Measurements from ENCODE around the gene ST3GAL6. TPM values are rescaled to one million over a fixed set of nuclear protein-coding genes. Genes with fewer than 3 reads are reported as not detected.

The ST3GAL6 gene
- polyA plus RNA-seq, 3 donors = 21.0 to 49.5 (median 22.8) TPM

DNA sequence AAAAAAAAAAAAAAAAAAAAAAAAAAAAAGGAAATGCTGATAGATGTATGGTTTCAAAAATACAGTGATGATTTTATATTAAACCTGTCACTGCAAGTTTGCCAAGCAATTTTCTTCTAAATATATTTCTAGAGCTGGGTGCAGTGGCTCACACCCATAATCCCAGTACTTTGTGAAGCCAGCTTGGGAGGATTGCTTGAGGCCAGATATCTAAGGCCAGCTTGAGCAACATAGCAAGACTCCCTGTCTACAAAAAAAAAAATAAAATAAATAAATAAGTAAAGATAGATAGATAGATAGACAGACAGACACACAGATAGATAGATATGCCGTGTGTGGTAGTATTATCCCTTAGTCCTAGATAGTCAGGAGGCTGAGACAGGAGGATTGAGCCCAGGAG lies 41.4 kb upstream of the ST3GAL6 start:
- Histone ChIP-seq H3K79me2 (ENCODE audit: insufficient read depth, low read length) (no peaks in the 10 kb centered on the region), H3K4me3 (replicated peaks in 1 of 3; ENCODE audit: low read depth in 2 of 3, low read length in 3 of 3) (no peak overlapping the region), H2AFZ (ENCODE audit: insufficient read depth, low read depth, low read length, poor library complexity, severe bottlenecking) (no peak overlapping the region), H3K4me1 (ENCODE audit: control insufficient read depth in 1 of 2, insufficient read depth in 2 of 2, low read length in 2 of 2) (no peaks in the 10 kb centered on the region), H3K27me3 (ENCODE audit: control insufficient read depth in 2 of 2, insufficient read depth in 2 of 2, low read length in 2 of 2) (no peaks in the 10 kb centered on the region), H3K4me2 (replicated peaks; ENCODE audit: extremely low read depth, low read length, poor library complexity, severe bottlenecking) (no peak overlapping the region), H3K9me3 (replicated peaks in 1 of 2; ENCODE audit: control insufficient read depth in 1 of 2, insufficient read depth in 1 of 2, low read length in 2 of 2) (no peaks in the 10 kb centered on the region), H4K20me1 (ENCODE audit: insufficient read depth, low read length) (no peaks in the 10 kb centered on the region), H3K9ac (ENCODE audit: insufficient read depth, low read length, poor library complexity, severe bottlenecking) (no peak overlapping the region), H3K27ac (ENCODE audit: low read depth in 1 of 2, low read length in 2 of 2) (no peak overlapping the region), H3K36me3 (replicated peaks in 1 of 2; ENCODE audit: control insufficient read depth in 1 of 2, insufficient read depth in 2 of 2, low read length in 2 of 2) (no peaks in the 10 kb centered on the region)
- Mint-ChIP-seq H3K9me3 (peaks cover 0 to 1% (median 0%) of the 10 kb centered on the region in 7 donors), H3K27ac (no peak overlapping the region), H3K4me3 (no peak overlapping the region), H3K4me1 (peaks cover 7% of the 10 kb centered on the region), H3K36me3 (no peaks in the 10 kb centered on the region), H3K27me3 (ENCODE audit: low read depth in 3 of 3) (peaks cover 0 to 14% (median 0%) of the 10 kb centered on the region in 3 donors)
- no peak for DNase-seq
- intact Hi-C loops (cut with micrococcal nuclease) = no loop called here
- TF ChIP-seq, protein P1, sequence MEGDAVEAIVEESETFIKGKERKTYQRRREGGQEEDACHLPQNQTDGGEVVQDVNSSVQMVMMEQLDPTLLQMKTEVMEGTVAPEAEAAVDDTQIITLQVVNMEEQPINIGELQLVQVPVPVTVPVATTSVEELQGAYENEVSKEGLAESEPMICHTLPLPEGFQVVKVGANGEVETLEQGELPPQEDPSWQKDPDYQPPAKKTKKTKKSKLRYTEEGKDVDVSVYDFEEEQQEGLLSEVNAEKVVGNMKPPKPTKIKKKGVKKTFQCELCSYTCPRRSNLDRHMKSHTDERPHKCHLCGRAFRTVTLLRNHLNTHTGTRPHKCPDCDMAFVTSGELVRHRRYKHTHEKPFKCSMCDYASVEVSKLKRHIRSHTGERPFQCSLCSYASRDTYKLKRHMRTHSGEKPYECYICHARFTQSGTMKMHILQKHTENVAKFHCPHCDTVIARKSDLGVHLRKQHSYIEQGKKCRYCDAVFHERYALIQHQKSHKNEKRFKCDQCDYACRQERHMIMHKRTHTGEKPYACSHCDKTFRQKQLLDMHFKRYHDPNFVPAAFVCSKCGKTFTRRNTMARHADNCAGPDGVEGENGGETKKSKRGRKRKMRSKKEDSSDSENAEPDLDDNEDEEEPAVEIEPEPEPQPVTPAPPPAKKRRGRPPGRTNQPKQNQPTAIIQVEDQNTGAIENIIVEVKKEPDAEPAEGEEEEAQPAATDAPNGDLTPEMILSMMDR (IDR thresholded peaks at IDR 0.05) = no peak
- WGBS (ENCODE audit: insufficient coverage) = no CpG with 5 or more reads among the region's 1 CpG

GRCh38 chr3:98722389-98722788 lies 40.8 kb upstream of the ST3GAL6 start:
- WGBS (ENCODE audit: insufficient coverage) = no CpG with 5 or more reads among the region's 4 CpGs
- Histone ChIP-seq H3K4me1 (ENCODE audit: control insufficient read depth in 1 of 2, insufficient read depth in 2 of 2, low read length in 2 of 2) (no peaks in the 10 kb centered on the region), H3K36me3 (replicated peaks in 1 of 2; ENCODE audit: control insufficient read depth in 1 of 2, insufficient read depth in 2 of 2, low read length in 2 of 2) (no peaks in the 10 kb centered on the region), H3K79me2 (ENCODE audit: insufficient read depth, low read length) (no peaks in the 10 kb centered on the region), H2AFZ (ENCODE audit: insufficient read depth, low read depth, low read length, poor library complexity, severe bottlenecking) (no peak overlapping the region), H4K20me1 (ENCODE audit: insufficient read depth, low read length) (no peaks in the 10 kb centered on the region), H3K27ac (ENCODE audit: low read depth in 1 of 2, low read length in 2 of 2) (no peak overlapping the region), H3K4me2 (replicated peaks; ENCODE audit: extremely low read depth, low read length, poor library complexity, severe bottlenecking) (no peak overlapping the region), H3K27me3 (ENCODE audit: control insufficient read depth in 2 of 2, insufficient read depth in 2 of 2, low read length in 2 of 2) (no peaks in the 10 kb centered on the region), H3K9me3 (replicated peaks in 1 of 2; ENCODE audit: control insufficient read depth in 1 of 2, insufficient read depth in 1 of 2, low read length in 2 of 2) (no peaks in the 10 kb centered on the region), H3K9ac (ENCODE audit: insufficient read depth, low read length, poor library complexity, severe bottlenecking) (no peak overlapping the region), H3K4me3 (replicated peaks in 1 of 3; ENCODE audit: low read depth in 2 of 3, low read length in 3 of 3) (no peak overlapping the region)
- no peak for DNase-seq
- TF ChIP-seq, protein P1 (IDR thresholded peaks at IDR 0.05) = no peak
- Mint-ChIP-seq H3K27me3 (ENCODE audit: low read depth in 3 of 3) (peaks cover 0 to 10% (median 0%) of the 10 kb centered on the region in 3 donors), H3K4me3 (no peak overlapping the region), H3K27ac (no peak overlapping the region), H3K4me1 (peaks cover 7% of the 10 kb centered on the region), H3K9me3 (no peaks in the 10 kb centered on the region), H3K36me3 (no peaks in the 10 kb centered on the region)
- intact Hi-C loops (cut with micrococcal nuclease) = no loop called here
